ENCODE data around the gene ID2. TPM values are rescaled to one million over a fixed set of nuclear protein-coding genes. Genes with fewer than 3 reads are reported as not detected.

Gene ID2
- total and polyA plus RNA-seq, 10 of the 15 experiments (the other 5 are each of a cell fraction or from before 2014, with no cell fraction given) = 39.0 to 613 (median 73.6) TPM

DNA sequence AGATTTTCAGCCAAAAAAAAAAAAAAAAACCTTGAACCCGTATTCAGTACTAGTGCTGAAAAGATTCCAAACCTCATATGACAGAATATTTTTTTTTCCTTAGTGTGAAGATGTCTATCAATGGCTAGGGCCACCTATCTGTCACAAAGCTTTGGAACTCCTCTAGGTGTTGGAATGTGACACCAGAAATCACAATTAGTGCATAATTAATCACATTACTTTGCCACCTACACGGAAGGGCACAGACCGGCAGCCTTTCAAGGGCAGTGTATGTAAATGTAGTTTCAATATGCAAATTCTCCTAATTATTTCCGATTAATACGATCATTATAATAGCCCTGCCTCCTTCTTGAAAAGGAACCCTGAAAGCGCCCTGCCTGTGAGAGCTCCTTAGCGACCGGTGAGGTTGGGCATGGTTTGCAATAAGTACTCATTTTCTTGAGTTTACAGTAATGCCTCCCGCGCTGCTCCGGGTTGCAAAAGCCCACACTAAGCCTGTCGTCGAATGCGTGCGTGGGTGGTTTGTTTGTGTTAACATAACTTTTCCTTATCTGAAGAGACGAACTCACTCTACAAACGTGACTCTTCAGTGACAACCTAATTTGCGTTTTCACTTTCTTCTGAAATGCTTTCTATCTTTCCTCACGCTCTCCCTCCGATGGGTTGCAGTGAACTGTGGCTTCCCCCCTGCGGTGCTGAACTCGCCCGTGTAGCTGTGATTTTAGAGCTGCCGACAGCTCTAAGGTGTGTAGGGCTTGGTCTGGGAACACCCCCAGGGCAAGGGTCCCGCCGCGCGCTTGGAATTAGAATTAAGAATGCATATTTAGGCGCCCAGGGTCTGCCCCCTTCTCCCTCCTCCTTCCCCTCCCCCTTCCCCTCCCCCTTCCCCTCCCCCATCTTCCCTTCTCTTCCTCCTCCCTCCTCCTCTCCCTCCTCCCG lies 765 bp upstream of the ID2 start:
- Histone ChIP-seq H3K4me2 (ENCODE audit: control insufficient read depth, insufficient read depth) (peak overlapping the region; percentile 85), H3K9me3 (replicated peaks; ENCODE audit: control insufficient read depth, insufficient read depth, low read length) (peaks cover 7% of the 10 kb centered on the region; the same call in 2 of the 3 replicates), H3K27me3 (replicated peaks in 1 of 2; ENCODE audit: control insufficient read depth in 2 of 2, insufficient read depth in 2 of 2, low read length in 1 of 2) (peaks cover 0 to 13% of the 10 kb centered on the region in 2 experiments; a peak in 2 of 4 replicates), H3K4me1 (ENCODE audit: control insufficient read depth, insufficient read depth, low read length) (peaks cover 23% of the 10 kb centered on the region), H3K4me3 (peak overlapping the region; percentile 72), H3K79me2 (ENCODE audit: control insufficient read depth, insufficient read depth, low read length) (peaks cover 25% of the 10 kb centered on the region), H4K20me1 (ENCODE audit: control insufficient read depth, insufficient read depth) (no peaks in the 10 kb centered on the region), H3K27ac (ENCODE audit: control insufficient read depth, insufficient read depth) (peak overlapping the region; percentile 71), H2AFZ (ENCODE audit: control insufficient read depth, low read depth, low read length) (peak overlapping the region; percentile 80), H3K36me3 (ENCODE audit: control insufficient read depth in 2 of 2, insufficient read depth in 2 of 2, low read length in 1 of 2) (no peaks in the 10 kb centered on the region), H3K9ac (ENCODE audit: control insufficient read depth, insufficient read depth, low read length) (peak overlapping the region; percentile 42; the same call in 1 of the 2 replicates)
- ChIA-PET RAD21 (ENCODE audit: unreplicated experiment) (interaction anchor here (0.6 to 5.2 kb wide), 57 partner anchors 9 to 1457 kb away, joined by 3 to 103 read pairs (median 5); no protein-coding TSS in a partner anchor), SMC1A (ENCODE audit: uncharacterized antibody, unreplicated experiment) (interaction anchor here (0.6 to 4.8 kb wide), 56 partner anchors 8 to 1254 kb away, joined by 3 to 57 read pairs (median 5); no protein-coding TSS in a partner anchor), POLR2A (interaction anchor here (0.6 to 6.7 kb wide), 40 partner anchors 28 to 403 kb away, joined by 3 to 98 read pairs (median 6); no protein-coding TSS in a partner anchor), CTCF (interaction anchor here (0.9 to 4.4 kb wide), 34 partner anchors 7 to 1474 kb away, joined by 3 to 28 read pairs (median 4); no protein-coding TSS in a partner anchor)
- ATAC-seq = peak; percentile 1
- WGBS (ENCODE audit: insufficient coverage, insufficient replicate concordance, low lambda C conversion rate, missing lambda C conversion rate) = under 1% methylated on average over 28 of the region's 30 CpGs
- in situ Hi-C loops (cut with MboI) (loop anchor here (5.0 to 10.0 kb wide), 4 partner anchors 256 to 1586 kb away; no protein-coding TSS in a partner anchor), intact Hi-C loops (cut with micrococcal nuclease; ENCODE audit: unreplicated experiment) (loop anchor here (1.0 to 10.0 kb wide), 9 partner anchors 75 to 1584 kb away; no protein-coding TSS in a partner anchor)
- no TSS peak for BruUV-seq (replicated peaks)
- FAIRE-seq = no peak
- DNase-seq (ENCODE audit: low read depth, low spot score) = peak; percentile 61
- TF ChIP-seq POLR2AphosphoS2 (IDR thresholded peaks at IDR 0.05; ENCODE audit: low read depth, low read length) (peak; percentile 65; the same call in 1 of the 2 replicates), POU2F2 (IDR thresholded peaks at IDR 0.05; ENCODE audit: borderline replicate concordance, low read depth, low read length) (peak; percentile 91; the same call in 2 of the 3 replicates), EED (IDR thresholded peaks at IDR 0.05; ENCODE audit: low read depth) (no peak), KLF5 (IDR thresholded peaks at IDR 0.05; ENCODE audit: partially characterized antibody) (no peak), CBX5 (IDR thresholded peaks at IDR 0.05; ENCODE audit: low read depth) (no peak), HDGF (IDR thresholded peaks at IDR 0.05) (peak; percentile 79), SMARCA5 (IDR thresholded peaks at IDR 0.05) (peak; percentile 36; the same call in 1 of the 2 replicates), SREBF1 (IDR thresholded peaks at IDR 0.05; ENCODE audit: low read length) (no peak), CREB1 (IDR thresholded peaks at IDR 0.05; ENCODE audit: low read depth) (0 out of 2 replicates have a peak, but pooled peaks have one; percentile 16), EP300 (IDR thresholded peaks at IDR 0.05; ENCODE audit: borderline replicate concordance in 1 of 2, control insufficient read depth in 1 of 2, low read depth in 2 of 2, low read length in 2 of 2) (peak in 1 of 2 experiments; percentile 20; a peak in 1 of 4 replicates), SIX5 (IDR thresholded peaks at IDR 0.05; ENCODE audit: low read depth, low read length, severe bottlenecking) (no peak), NBN (IDR thresholded peaks at IDR 0.05) (peak; percentile 59), FOXK2 (IDR thresholded peaks at IDR 0.05) (no peak), RAD21 (IDR thresholded peaks at IDR 0.05; ENCODE audit: insufficient read depth, low read depth, low read length) (peak; percentile 21; the same call in 1 of the 2 replicates)
- TF ChIP-seq, protein P1, sequence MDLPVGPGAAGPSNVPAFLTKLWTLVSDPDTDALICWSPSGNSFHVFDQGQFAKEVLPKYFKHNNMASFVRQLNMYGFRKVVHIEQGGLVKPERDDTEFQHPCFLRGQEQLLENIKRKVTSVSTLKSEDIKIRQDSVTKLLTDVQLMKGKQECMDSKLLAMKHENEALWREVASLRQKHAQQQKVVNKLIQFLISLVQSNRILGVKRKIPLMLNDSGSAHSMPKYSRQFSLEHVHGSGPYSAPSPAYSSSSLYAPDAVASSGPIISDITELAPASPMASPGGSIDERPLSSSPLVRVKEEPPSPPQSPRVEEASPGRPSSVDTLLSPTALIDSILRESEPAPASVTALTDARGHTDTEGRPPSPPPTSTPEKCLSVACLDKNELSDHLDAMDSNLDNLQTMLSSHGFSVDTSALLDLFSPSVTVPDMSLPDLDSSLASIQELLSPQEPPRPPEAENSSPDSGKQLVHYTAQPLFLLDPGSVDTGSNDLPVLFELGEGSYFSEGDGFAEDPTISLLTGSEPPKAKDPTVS (IDR thresholded peaks at IDR 0.05; ENCODE audit: low read depth, low read length) = no peak
- TF ChIP-seq, protein P2, sequence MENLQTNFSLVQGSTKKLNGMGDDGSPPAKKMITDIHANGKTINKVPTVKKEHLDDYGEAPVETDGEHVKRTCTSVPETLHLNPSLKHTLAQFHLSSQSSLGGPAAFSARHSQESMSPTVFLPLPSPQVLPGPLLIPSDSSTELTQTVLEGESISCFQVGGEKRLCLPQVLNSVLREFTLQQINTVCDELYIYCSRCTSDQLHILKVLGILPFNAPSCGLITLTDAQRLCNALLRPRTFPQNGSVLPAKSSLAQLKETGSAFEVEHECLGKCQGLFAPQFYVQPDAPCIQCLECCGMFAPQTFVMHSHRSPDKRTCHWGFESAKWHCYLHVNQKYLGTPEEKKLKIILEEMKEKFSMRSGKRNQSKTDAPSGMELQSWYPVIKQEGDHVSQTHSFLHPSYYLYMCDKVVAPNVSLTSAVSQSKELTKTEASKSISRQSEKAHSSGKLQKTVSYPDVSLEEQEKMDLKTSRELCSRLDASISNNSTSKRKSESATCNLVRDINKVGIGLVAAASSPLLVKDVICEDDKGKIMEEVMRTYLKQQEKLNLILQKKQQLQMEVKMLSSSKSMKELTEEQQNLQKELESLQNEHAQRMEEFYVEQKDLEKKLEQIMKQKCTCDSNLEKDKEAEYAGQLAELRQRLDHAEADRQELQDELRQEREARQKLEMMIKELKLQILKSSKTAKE (IDR thresholded peaks at IDR 0.05; ENCODE audit: low read depth, poor library complexity, severe bottlenecking) = no peak

Measured in GM12878 (cell line).